Peyer's patch (tissue), 4 donors: ENCODE measurements around the gene MTCL1.

Experiments used
- POLR2A ChIP-seq, 2 donors: fragments of 450-650 bp; IDR thresholded peaks; one replicate each; pipeline ENCODE4 v1.5.1; 2017; ENCODE audit warnings: antibody characterized with exemption in 2 of 2, mild to moderate bottlenecking in 2 of 2, moderate library complexity in 2 of 2
- TF ChIP-seq, protein P1 (sequence below), 6 experiments: fragments of 450-650 bp in 4 of 6; fragments of 200-600 bp in 2 of 6; sonication (generic) in 1 of 6; IDR thresholded peaks; one replicate each; pipeline ENCODE4 v1.5.1; 2017 to 2019; ENCODE audit warnings: antibody characterized with exemption in 6 of 6, mild to moderate bottlenecking in 3 of 6, moderate library complexity in 1 of 6

DNA sequence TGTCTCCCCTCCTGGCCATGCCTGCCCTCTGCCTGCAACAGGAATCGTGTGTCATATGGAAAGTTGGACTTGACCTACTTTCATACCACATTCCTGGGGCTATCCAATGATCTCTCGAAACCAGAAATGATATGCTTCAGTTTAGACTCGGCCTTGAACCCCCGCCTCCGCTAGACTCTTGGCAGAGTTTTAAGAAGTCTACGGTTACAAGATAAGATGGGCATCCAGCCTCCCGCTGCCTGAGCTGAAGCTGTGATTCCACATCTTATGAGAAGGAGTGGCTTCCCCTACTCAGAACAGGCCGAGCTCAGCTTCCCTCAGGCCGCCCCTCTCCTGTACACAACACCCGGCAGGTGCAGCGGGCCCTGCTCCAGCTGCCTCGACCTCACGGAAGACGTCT lies 73.9 kb downstream of the MTCL1 start:
- TF ChIP-seq, protein P1, sequence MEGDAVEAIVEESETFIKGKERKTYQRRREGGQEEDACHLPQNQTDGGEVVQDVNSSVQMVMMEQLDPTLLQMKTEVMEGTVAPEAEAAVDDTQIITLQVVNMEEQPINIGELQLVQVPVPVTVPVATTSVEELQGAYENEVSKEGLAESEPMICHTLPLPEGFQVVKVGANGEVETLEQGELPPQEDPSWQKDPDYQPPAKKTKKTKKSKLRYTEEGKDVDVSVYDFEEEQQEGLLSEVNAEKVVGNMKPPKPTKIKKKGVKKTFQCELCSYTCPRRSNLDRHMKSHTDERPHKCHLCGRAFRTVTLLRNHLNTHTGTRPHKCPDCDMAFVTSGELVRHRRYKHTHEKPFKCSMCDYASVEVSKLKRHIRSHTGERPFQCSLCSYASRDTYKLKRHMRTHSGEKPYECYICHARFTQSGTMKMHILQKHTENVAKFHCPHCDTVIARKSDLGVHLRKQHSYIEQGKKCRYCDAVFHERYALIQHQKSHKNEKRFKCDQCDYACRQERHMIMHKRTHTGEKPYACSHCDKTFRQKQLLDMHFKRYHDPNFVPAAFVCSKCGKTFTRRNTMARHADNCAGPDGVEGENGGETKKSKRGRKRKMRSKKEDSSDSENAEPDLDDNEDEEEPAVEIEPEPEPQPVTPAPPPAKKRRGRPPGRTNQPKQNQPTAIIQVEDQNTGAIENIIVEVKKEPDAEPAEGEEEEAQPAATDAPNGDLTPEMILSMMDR (IDR thresholded peaks at IDR 0.05), result no peak
- TF ChIP-seq POLR2A (IDR thresholded peaks at IDR 0.05), result no peak
